ENCODE results near the gene MYH9.

The MYH9 gene

GRCh38 chr22:36236388-36237319 is 151.1 kb downstream of the MYH9 start:
- TF ChIP-seq ARNT (IDR thresholded peaks at IDR 0.05) (no peak), HDGF (IDR thresholded peaks at IDR 0.05; ENCODE audit: borderline replicate concordance) (no peak), LEF1 (IDR thresholded peaks at IDR 0.05; ENCODE audit: borderline replicate concordance) (no peak), SP1 (IDR thresholded peaks at IDR 0.05) (no peak), L3MBTL2 (conservative IDR thresholded peaks at IDR 0.05) (no peak), FOXA1 (IDR thresholded peaks at IDR 0.05) (no peak), ZNF384 (IDR thresholded peaks at IDR 0.05) (no peak), PKNOX1 (IDR thresholded peaks at IDR 0.05) (no peak), BHLHE40 (IDR thresholded peaks at IDR 0.05; ENCODE audit: borderline replicate concordance) (no peak), CTBP1 (IDR thresholded peaks at IDR 0.05; ENCODE audit: borderline replicate concordance) (no peak), TARDBP (IDR thresholded peaks at IDR 0.05) (no peak), FOXM1 (IDR thresholded peaks at IDR 0.05; ENCODE audit: borderline replicate concordance) (no peak), SUZ12 (IDR thresholded peaks at IDR 0.05) (no peak), NFRKB (IDR thresholded peaks at IDR 0.05) (no peak), FOXK2 (IDR thresholded peaks at IDR 0.05) (no peak), ELF4 (IDR thresholded peaks at IDR 0.05) (no peak)
- ChIA-PET CTCF (interaction anchor here (1.4 to 1.8 kb wide), 2 partner anchors 41 to 49 kb away, joined by 3 to 4 read pairs; no protein-coding TSS in a partner anchor), POLR2A (interaction anchor here (1.0 kb wide), 1 partner anchor 245 kb away, joined by 3 read pairs; the partner anchor contains the start of gene TXN2)
- DNase-seq (ENCODE audit: extremely low spot score): no peak

- TF ChIP-seq L3MBTL2 (conservative IDR thresholded peaks at IDR 0.05): no peak
- no peak for TF ChIP-seq SUZ12 (IDR thresholded peaks at IDR 0.05)
- no peak for TF ChIP-seq PKNOX1 (IDR thresholded peaks at IDR 0.05)
- no peak for TF ChIP-seq FOXM1 (IDR thresholded peaks at IDR 0.05; ENCODE audit: borderline replicate concordance)
- TF ChIP-seq TARDBP (IDR thresholded peaks at IDR 0.05): no peak
- no peak for TF ChIP-seq FOXA1 (IDR thresholded peaks at IDR 0.05)
- no peak for TF ChIP-seq ELF4 (IDR thresholded peaks at IDR 0.05)
- DNase-seq (ENCODE audit: extremely low spot score): no peak
- CTCF ChIA-PET: interaction anchor here (0.8 kb wide), 1 partner anchor 9 kb away, joined by 4 read pairs; no protein-coding TSS in a partner anchor
- POLR2A ChIA-PET: interaction anchor here (0.6 kb wide), 1 partner anchor 38 kb away, joined by 3 read pairs; no protein-coding TSS in a partner anchor
Observed at GRCh38 chr22:36235585-36235984, 152.2 kb downstream of the MYH9 start.

- POLR2A ChIA-PET: no interaction called here
- no peak for DNase-seq (ENCODE audit: extremely low spot score)
- CTCF ChIA-PET: interaction anchor here (0.8 kb wide), 1 partner anchor 10 kb away, joined by 4 read pairs; no protein-coding TSS in a partner anchor
- TF ChIP-seq SUZ12 (IDR thresholded peaks at IDR 0.05) (no peak), L3MBTL2 (conservative IDR thresholded peaks at IDR 0.05) (no peak)
Observed at GRCh38 chr22:36234919-36235318, 152.8 kb downstream of the MYH9 start.

- TF ChIP-seq ZNF384 (IDR thresholded peaks at IDR 0.05) (no peak), PKNOX1 (IDR thresholded peaks at IDR 0.05) (no peak), FOXK2 (IDR thresholded peaks at IDR 0.05) (no peak), HDGF (IDR thresholded peaks at IDR 0.05; ENCODE audit: borderline replicate concordance) (no peak), SP1 (IDR thresholded peaks at IDR 0.05) (no peak), FOXM1 (IDR thresholded peaks at IDR 0.05; ENCODE audit: borderline replicate concordance) (no peak), FOXA1 (IDR thresholded peaks at IDR 0.05) (no peak), LEF1 (IDR thresholded peaks at IDR 0.05; ENCODE audit: borderline replicate concordance) (no peak), ELF4 (IDR thresholded peaks at IDR 0.05) (no peak), L3MBTL2 (conservative IDR thresholded peaks at IDR 0.05) (no peak), ARNT (IDR thresholded peaks at IDR 0.05) (no peak), SUZ12 (IDR thresholded peaks at IDR 0.05) (no peak), TARDBP (IDR thresholded peaks at IDR 0.05) (no peak), CTBP1 (IDR thresholded peaks at IDR 0.05; ENCODE audit: borderline replicate concordance) (no peak), BHLHE40 (IDR thresholded peaks at IDR 0.05; ENCODE audit: borderline replicate concordance) (no peak), NFRKB (IDR thresholded peaks at IDR 0.05) (no peak)
- CTCF ChIA-PET: no interaction called here
- no peak for DNase-seq (ENCODE audit: extremely low spot score)
- POLR2A ChIA-PET: no interaction called here
Observed at GRCh38 chr22:36234213-36234612, 153.6 kb downstream of the MYH9 start.

- ChIA-PET CTCF (no interaction called here), POLR2A (no interaction called here)
- TF ChIP-seq ZNF384 (IDR thresholded peaks at IDR 0.05): no peak
- TF ChIP-seq BHLHE40 (IDR thresholded peaks at IDR 0.05; ENCODE audit: borderline replicate concordance): no peak
- no peak for TF ChIP-seq HDGF (IDR thresholded peaks at IDR 0.05; ENCODE audit: borderline replicate concordance)
- no peak for TF ChIP-seq ELF4 (IDR thresholded peaks at IDR 0.05)
- no peak for TF ChIP-seq L3MBTL2 (conservative IDR thresholded peaks at IDR 0.05)
- TF ChIP-seq FOXA1 (IDR thresholded peaks at IDR 0.05): no peak
- TF ChIP-seq SUZ12 (IDR thresholded peaks at IDR 0.05): no peak
- DNase-seq (ENCODE audit: extremely low spot score): no peak
Observed at GRCh38 chr22:36233796-36234195, 154.0 kb downstream of the MYH9 start.

All from HEK293T (cell line).